Skin epidermis (tissue), 12 donors: Measurements from ENCODE around the gene SMPD3.

Source experiments
- H3K27ac ChIP-seq, 21 experiments: fragments of 200-600 bp; sonication (generic) in 11 of 21; one replicate each; pipeline ENCODE4 v1.5.0; 2020; ENCODE audit warnings: mild to moderate bottlenecking in 3 of 21, inconsistent platforms in 2 of 21, moderate library complexity in 2 of 21
- H3K4me3 ChIP-seq, 7 experiments: fragments of 200-600 bp; sonication (generic) in 2 of 7; one replicate each; pipeline ENCODE4 v1.5.0; 2020; ENCODE audit warnings: inconsistent platforms in 2 of 7, mild to moderate bottlenecking in 2 of 7, moderate library complexity in 1 of 7

Gene SMPD3

DNA sequence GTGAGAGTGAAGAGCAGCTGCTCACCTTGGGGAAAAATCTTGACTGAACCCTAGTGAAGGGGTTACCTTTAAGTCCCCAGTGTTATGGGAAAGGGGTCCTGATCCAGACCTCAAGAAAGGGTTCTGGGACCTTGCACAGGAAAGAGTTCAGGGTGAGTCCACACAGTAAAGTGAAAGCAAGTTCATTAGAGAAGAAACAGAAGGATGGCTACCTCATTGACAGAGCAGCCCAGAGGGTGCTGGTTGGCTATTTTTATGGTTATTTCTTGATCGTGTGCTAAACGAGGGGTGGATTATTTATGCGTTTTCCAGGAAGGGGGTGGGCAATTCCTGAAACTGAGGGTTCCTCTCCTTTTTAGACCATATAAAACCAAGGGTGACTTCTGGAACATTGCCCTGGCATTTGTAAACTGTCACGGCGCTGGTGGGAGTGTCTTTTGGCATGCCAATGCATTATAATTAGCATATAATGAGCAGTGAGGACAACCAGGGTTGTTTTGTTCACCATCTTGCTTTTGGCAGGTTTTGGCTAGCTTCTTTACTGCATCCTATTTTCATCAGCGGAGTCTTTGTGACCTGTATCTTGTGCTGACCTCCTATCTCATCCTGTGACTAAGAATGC is 58.4 kb downstream of the SMPD3 start:
- no peak overlapping the region for H3K4me3 ChIP-seq
- H3K27ac ChIP-seq = no peak overlapping the region

DNA sequence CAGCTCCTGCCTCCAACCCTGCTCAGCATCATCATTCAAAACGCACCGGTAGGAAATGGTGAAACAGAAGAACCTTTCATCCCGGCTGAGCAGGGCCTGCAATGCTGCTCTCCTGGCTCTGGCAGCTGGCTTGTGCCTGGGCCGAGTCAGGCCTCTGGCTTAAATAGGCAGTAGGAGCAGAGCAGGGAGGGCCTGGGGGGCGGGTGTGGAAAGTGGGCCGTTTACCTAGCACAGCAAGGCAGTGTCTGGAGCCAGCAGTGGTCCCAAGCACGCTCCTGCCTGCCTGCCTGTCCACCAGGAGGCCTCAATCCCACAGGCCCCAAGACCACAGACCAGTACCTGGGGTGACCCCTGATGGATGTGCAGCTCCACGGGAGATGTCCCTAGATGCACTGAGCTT is 59.3 kb downstream of the SMPD3 start:
- no peak overlapping the region for H3K4me3 ChIP-seq
- no peak overlapping the region for H3K27ac ChIP-seq

DNA sequence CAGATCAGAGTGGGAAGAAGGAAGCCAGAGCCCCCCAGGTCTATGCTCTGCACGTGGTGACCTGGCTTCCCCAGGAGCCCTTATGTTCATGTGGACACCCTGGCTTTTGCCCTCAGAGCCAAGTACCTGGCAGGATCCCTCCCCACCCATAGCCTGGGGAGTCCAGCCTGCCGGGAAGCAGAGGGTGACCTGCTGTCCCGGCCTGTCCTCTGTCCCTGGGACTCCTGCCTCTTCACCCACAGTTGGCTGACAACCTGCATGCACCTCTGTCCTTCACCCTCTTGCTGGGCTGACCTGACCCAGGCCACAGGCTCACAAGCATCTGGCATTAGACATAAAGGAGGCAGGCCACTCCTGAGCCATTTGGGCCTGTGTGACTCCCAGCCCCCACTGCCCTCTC is 60.2 kb downstream of the SMPD3 start:
- no peak overlapping the region for H3K27ac ChIP-seq

DNA sequence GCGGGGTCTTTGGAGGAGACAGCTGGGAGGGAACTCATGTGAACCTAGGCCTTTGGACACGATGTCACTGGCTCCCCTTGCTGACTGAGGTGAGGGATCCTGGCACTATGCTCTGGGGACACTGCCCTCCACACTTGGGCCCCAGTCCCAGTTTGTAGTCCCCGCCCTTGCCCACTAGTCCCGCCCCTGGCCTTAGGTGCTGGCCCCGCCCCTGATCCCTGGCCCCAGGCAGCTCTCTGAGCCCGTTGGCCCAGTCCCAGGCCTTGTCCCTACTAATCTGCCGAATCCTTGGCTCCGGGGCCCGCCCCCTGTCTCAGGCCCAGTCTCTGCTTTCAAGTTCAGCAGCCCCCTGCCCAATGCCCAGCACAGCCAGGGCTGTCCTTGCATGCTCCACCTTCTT is 61.0 kb downstream of the SMPD3 start:
- H3K27ac ChIP-seq = no peak overlapping the region
- H3K4me3 ChIP-seq = no peak overlapping the region

More for the DNA sequence above, 60.2 kb downstream of the SMPD3 start:
- H3K4me3 ChIP-seq = no peak overlapping the region

DNA sequence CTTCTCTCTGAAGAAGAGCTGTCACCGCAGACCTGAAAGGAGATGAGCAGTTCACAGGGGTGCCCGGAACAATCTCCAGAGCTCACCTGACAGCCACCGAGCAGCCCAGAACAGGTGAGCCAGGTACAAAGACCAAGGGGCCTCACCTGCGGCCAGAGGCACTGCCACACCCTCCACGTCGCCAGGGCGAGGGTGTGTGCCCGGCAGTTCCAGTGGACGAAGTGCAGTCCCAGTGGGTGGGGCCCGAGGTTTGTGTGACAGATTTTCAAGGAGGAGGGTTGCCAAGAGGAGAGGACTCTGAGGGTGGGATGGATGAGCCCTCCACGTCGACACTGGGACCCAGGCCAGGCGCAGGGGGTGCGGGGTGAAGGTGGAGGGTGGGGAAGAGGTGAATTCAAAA is 61.7 kb downstream of the SMPD3 start:
- H3K4me3 ChIP-seq = no peak overlapping the region
- no peak overlapping the region for H3K27ac ChIP-seq

DNA sequence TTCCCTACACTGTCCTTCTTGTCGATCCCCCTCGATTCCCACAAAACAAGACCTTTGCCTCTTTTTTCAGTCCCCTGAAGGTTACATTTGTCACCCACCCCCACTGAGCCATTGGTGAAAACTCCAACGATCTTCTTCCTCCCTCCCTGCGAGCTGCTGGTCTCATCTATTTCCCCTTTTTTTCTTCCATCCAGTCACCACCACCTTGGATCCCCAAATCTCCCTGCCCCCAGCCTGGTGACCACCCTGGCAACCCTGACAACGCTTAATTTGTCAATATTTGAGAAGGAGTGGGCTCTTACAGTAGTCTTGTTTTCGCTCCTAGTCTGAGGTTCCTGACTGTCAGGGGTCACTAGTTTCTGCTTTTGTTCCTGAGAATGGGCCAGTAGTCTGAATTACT is 62.9 kb downstream of the SMPD3 start:
- Histone ChIP-seq H3K27ac (no peak overlapping the region), H3K4me3 (no peak overlapping the region)

DNA sequence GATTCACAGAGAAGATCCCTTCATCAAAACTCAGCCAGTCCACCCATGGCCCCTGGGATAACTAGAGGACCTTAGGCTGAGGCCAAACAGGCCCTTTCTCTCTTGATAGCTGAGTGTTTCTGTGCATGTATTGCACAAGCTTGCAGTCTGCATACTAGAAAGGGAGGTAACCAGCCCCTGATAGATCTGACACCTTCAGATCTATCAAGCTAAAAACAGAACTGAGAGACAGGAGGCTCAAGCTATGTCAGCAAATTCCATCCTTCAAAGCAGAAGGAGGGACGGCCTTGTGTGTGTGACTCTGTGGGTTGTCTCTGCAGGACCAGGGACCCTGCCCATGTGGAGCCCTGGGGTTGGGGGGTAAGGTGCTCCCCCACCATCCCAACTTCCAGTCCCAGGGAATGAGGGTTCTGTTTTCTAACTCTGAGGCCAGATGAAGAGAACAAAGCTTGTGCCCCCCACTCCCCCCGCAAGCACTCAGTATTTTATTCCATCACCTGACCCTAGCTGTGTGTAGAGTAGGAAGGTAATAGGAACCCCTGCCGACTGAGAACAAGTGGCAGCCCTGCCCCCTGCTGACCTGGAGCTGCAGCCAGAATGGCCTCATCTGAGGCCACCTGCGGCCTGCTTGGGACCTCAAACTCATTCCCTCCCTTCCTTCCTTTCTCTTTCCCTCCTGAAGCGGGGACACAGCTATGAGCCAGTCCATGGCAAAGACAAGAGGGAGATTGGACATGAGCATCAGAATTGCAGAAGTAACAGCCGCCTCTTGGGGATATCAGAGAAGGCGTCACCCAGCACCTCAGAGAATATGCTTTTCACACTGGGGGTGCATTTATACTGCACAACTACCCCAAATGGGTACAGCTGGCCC is 63.8 kb downstream of the SMPD3 start:
- no peak overlapping the region for H3K4me3 ChIP-seq
- no peak overlapping the region for H3K27ac ChIP-seq

DNA sequence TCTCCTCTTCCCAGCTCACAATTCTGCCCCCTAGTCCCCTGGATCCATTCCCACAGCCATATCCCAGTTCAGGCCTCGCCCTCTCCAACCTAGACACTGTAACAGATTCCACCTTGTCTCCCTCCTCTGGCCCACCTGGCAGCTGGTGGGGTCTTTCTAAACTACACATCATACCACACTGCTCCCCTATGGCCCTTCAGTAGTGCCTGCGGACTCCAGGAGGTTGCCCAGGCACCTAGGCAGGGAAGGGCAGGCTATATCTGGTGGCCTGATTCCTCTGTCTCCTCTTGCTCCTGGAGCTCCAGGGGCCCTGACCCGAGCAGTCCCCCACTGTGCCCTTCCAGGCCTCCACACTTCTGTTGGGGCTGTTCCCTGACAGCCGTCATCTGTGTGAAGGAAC is 64.5 kb downstream of the SMPD3 start:
- no peak overlapping the region for H3K4me3 ChIP-seq
- H3K27ac ChIP-seq = no peak overlapping the region

DNA sequence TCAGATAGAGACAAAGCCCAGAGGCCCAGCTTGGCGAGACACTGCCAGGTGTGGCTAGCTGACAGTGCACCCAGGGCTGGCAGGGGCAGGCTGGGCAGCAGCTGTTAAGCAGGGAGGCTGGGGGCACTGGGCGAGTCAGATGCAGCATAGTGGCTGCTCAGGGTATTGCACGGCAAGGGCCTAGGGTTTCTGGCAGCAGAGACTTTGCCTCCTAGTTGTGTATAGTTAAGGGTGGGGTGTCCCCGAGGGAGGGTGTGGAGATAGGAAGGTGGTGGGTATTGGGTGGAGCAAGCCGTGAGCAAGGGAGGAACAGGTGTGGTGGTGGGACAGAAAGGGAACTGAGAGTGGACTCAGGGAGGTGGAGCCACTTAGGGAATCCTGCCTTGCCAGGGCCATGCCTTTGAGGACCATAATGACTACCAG is 66.0 kb downstream of the SMPD3 start:
- Histone ChIP-seq H3K27ac (peak overlapping the region in 1 of 21 experiments; percentile 14), H3K4me3 (no peak overlapping the region)

DNA sequence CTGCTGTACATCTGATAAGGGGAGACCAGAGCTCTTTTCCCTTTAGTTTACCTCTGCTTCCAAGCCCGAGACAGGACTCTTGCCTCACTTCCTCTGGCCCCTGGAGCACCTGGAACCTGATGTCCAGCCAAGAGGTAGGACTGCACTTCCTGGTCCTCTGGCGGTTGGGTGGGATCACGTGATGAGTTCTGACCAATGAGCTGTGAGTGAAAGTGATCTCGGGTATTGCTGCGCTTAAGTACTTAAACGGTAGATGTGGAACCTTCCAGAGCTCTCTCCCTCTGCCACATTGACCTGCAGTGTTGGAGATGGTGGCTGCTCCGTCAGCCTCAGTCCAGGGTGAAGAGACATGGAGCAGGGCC is 67.0 kb downstream of the SMPD3 start:
- H3K27ac ChIP-seq = no peak overlapping the region
- no peak overlapping the region for H3K4me3 ChIP-seq

DNA sequence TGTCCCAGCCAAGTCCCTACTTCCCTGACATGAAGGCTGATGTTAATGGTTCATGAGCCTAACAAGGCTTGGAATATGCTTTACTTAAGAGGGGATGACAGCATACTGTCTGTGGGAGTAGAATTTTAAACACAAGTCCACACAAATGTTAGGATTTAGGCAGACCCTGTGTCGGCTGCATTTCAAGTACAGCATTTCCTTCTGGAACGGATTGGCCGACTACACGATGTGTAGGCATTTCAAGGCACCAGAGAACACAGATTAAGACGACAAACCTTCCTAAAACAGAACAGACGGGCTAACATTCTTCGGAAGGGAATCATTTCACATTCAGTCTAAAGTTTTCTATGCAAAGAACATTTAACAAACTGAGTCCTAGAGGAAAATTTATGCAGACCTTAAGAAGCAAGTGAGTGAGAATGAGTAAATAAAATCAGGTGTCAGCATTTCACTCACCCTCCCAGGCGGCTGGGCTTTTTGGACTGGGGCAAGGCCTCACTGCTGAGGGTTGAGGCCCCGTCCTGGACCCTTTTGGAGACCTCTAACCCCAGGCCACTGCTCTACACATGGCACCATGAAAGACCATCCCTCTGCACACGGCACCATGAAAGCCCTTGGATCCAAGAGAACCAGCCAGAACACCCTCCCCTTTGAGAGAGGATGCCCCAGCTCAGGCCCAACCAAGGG is 67.5 kb downstream of the SMPD3 start:
- no peak overlapping the region for H3K27ac ChIP-seq
- H3K4me3 ChIP-seq = no peak overlapping the region

DNA sequence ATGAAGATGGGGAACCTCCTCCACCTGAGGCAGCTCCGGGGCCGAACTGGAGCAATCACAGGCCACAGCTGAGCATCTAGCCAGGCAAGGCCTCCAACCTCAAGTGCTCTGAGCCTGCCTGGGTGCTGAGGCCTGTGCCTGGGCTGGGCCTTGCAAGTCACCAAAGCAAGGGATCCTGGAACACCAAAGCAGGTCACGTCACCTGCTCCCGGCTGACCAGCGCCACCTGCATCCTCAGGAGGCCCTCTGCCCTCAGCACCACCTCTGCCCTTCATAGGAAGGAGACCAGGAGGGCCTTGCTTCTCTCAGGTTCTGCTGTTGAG is 68.0 kb downstream of the SMPD3 start:
- H3K4me3 ChIP-seq = no peak overlapping the region
- H3K27ac ChIP-seq = peak overlapping the region in 1 of 21 experiments; percentile 47

DNA sequence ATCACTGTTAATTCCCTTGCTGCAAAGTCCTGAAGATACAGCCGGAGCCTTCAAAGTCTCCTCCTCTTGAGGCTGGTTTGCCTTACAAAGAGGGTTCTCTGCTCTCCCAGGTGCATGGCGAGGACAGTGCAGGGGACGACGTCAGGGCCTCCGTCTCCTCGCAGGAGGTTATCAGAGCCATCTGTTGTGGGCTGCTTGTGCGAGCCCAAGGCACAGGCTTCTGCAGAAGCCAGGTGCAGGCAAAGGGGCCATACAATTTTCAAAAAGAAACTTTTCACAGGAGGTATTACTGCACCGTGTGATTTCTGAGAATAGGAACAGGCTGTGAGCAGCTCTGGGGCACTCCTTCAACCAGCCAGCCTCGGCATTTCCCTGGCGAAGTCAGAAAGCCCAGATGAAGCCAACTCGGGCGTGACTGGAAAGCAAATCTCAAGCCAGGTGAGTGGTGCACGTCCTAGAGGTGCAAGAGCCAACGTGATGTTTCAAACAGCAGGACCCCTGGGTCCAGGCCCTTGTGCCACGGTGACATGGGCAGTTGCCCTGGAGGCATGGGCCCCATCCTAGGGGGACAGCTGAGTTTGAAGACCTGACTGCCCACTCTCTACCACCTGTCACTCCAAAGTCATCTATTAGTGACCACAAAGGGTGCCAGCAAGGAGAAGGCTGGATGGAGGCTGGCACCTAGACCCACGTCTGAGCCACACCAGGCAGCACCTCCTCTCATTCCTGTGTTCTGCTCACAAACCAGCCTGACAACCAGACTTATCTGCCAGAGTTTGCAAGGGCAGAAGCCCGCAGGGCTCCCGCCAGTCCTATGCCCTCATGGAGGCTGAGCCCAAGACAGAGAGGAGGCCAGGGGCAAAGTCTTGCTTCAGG is 68.6 kb downstream of the SMPD3 start:
- H3K4me3 ChIP-seq = no peak overlapping the region
- peak overlapping the region in 2 of 21 experiments; percentile 30 to 47 for H3K27ac ChIP-seq

DNA sequence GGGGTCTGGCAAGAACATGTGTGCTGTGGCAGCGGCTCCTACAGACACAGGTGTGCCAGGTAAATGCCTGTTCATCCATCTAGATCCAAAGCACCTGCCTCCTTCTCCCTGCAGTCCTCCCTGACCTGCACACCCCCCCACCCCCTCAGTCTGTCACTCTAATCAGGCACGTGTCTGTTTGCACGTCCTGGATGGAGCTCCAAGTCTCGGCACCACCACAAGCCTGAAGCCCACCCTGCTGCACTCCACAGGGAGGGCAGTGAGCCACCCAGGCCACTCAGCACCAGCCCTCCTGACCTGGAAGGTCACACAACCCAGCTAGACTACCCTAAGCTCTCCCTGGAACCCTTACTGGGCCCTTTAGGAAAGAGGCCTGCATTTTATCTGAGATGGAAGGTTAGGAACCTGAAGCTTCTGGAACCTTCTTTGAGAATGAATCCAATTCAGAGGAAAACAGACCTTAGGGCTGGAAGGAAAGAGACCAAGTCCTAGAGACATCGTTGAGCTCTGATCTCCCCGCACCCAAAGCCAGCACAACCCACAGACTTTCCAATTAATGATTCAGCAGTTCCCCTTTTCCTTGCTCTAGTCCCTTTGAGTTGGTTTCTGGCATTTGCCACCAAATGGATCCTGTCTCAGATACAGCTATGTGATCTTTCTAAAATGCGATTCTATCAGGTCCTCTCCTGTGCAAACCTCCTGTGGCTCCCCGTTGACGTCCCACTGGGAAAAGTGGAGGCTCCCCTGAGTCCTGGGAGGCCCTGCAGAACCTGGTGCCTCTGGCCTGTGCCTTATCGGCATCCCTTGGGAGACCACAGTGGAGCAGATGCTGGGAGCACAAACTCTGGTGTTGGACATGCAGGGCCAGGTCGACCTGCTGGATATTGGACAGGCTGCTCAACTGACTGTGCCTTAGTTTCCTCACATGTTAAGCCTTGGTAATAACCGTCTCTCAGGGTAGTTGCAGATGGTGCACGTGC is 69.6 kb downstream of the SMPD3 start:
- Histone ChIP-seq H3K4me3 (no peak overlapping the region), H3K27ac (peak overlapping the region in 2 of 21 experiments; percentile 30 to 47)

DNA sequence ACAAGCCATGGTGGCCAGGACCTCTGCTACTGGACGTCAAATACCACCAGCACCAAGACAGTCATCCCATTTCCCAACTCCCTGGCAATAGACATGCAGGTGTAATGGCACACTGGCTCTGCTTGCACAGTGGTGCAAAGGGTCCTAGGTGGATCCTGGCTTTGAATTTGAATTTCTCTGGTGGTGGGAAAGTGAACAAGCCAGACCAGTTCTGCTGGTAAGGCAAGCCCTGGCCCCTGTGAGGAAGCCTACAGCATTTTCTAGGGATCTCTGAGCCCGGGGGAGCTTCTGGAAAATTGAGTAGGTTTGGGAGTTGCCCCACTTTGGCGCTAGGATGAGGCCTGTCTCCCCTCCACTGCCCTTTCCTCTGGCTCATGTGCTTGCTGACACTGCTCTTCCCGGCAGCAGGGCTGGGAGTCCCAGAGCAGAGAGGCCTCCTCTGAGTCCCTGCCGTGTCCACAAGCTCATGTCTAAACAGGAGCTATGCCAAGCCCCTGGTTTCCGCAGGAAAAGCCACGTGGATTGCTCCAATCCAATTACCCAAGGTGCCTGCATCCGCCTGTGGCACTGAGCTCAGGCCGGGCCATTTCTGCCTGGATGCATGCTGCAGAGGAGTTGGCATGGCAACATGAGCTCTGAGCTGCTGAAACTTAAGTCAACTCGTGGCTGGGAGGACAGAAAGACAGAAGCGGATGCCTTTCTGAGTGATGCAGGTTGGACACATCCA is 70.5 kb downstream of the SMPD3 start:
- no peak overlapping the region for H3K4me3 ChIP-seq
- peak overlapping the region in 1 of 21 experiments; percentile 41 for H3K27ac ChIP-seq

DNA sequence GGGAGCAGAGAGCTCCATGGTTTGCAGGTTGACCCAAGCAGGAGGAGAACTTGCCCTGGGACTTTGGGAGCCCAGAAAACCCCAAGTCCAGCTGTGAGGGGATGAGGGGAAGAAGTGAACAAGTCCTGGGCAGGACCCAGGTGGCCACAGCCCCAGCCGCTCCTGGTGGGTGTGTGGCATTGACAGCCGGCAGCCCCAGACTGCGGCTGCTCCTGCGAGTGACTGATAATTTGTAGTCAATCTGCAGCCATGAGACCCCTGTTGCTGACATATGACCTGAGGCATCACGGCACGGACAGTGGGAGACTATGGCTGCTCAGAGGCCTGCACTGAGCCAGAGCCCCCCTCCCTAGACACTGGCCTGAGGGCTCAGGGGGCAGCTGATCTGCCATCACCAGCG is 71.1 kb downstream of the SMPD3 start:
- Histone ChIP-seq H3K4me3 (no peak overlapping the region), H3K27ac (peak overlapping the region in 1 of 21 experiments; percentile 41)

DNA sequence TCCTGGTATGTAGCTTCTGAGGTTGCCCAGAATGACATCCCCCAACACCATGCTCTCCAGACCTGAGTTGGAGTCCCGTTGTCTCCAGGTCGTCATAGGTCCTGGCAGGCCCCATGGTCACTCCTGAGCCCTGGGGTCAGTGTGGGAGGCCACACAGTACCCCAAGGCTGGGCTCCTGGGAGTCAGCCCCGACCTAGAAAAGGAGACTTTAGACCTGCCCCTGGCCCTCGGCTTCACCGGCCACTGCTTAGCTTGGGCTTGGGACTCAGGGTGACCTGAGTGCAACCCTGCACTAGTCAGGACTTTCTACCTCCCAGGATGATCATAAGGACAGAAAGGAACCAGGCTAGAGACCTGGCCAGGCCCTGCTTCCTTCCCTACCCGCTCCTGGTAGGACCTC is 71.7 kb downstream of the SMPD3 start:
- no peak overlapping the region for H3K4me3 ChIP-seq
- peak overlapping the region in 1 of 21 experiments; percentile 32 for H3K27ac ChIP-seq
